HepG2 (cell line): ENCODE results near the gene NSMF. TPM values are rescaled to one million over a fixed set of nuclear protein-coding genes. Genes with fewer than 3 reads are reported as not detected.

ENCODE experiments used
- ATRX ChIP-seq: sonication (generic); formaldehyde crosslinking; IDR thresholded peaks from 2 replicates; pipeline ENCODE4 v1.4.0; 2020; ENCODE audit warnings: missing genetic modification reagents, borderline replicate concordance
- ELK4 ChIP-seq: sonication (generic); formaldehyde crosslinking; IDR thresholded peaks from 2 replicates; pipeline ENCODE4 v1.9.0; 2021; ENCODE audit warnings: missing genetic modification reagents, borderline replicate concordance
- ETV6 ChIP-seq: sonication (generic); formaldehyde crosslinking; conservative IDR thresholded peaks from 2 replicates; pipeline ENCODE4 v1.4.0; 2020; ENCODE audit warnings: missing genetic modification reagents
- MBD4 ChIP-seq: IDR thresholded peaks from 2 replicates; pipeline ENCODE4 v1.6.1; 2012; ENCODE audit warnings: low read length, inconsistent platforms, borderline replicate concordance
- MLXIP ChIP-seq: sonication (generic); formaldehyde crosslinking; IDR thresholded peaks from 2 replicates; pipeline ENCODE4 v1.9.0; 2021; ENCODE audit warnings: missing genetic modification reagents, borderline replicate concordance
- NFKBIZ ChIP-seq: IDR thresholded peaks from 2 replicates; pipeline ENCODE4 v1.6.1; 2018; ENCODE audit warnings: missing genetic modification reagents, missing compliant biosample characterization
- PAF1 ChIP-seq: IDR thresholded peaks from 2 replicates; pipeline ENCODE4 v1.6.1; 2016; ENCODE audit warnings: missing genetic modification reagents, missing compliant biosample characterization
- POLR2AphosphoS2 ChIP-seq: IDR thresholded peaks from 2 replicates; pipeline ENCODE4 v1.6.1; 2011; ENCODE audit warnings: low read depth, low read length, improper control_type of control experiment
- SRSF4 ChIP-seq: fragments of 200-400 bp; formaldehyde crosslinking; IDR thresholded peaks from one replicate; pipeline ENCODE4 v1.6.1; 2018; ENCODE audit warnings: mild to moderate bottlenecking, low read depth, low read length, moderate library complexity; ENCODE audit not compliant: poor library complexity, severe bottlenecking
- ZFP36L2 ChIP-seq: sonication (generic); formaldehyde crosslinking; IDR thresholded peaks from 2 replicates; pipeline ENCODE4 v1.4.0; 2020; ENCODE audit warnings: missing genetic modification reagents
- ZNF282 ChIP-seq: fragments of 450-650 bp; IDR thresholded peaks from 2 replicates; pipeline ENCODE4 v1.6.1; 2018; ENCODE audit not compliant: partially characterized antibody
- ZNF724P ChIP-seq: sonication (generic); formaldehyde crosslinking; IDR thresholded peaks from 2 replicates; pipeline ENCODE4 v1.8.0; 2022; ENCODE audit warnings: missing genetic modification reagents, borderline replicate concordance
- polyA plus RNA-seq, 8 experiments: library from polyadenylated mRNA; depleted of rRNA in 3 of 8; stranded (reverse) in 7 of 8; unstranded in 1 of 8; fragments of >200 nt; fragmentation: Illumina TruSeq in 4 of 8; extraction: Trizol in 4 of 8; gene quantifications; 2 replicates each; pipeline versions ENCODE4 v1.2.1 to v1.2.3, GENCODE V29; 2011 to 2016; ENCODE audit warnings: low read depth in 4 of 8, missing spikeins in 1 of 8, mixed read lengths in 1 of 8; ENCODE audit not compliant: insufficient read depth in 1 of 8
- total RNA-seq, 5 experiments: library from RNA; depleted of rRNA; stranded (reverse); fragments of >200 nt; fragmentation: Illumina TruSeq; extraction: Trizol; gene quantifications; 2 replicates each; pipeline ENCODE4 v1.2.3, GENCODE V29; 2016; ENCODE audit warnings: low read depth in 1 of 5
- TF ChIP-seq, protein P1 (sequence below), 2 experiments: IDR thresholded peaks; 2 replicates each; pipeline ENCODE4 v1.6.1; 2011 to 2012; ENCODE audit warnings: low read length in 2 of 2, borderline replicate concordance in 1 of 2, low read depth in 1 of 2, mild to moderate bottlenecking in 1 of 2, moderate library complexity in 1 of 2
- TF ChIP-seq, protein P2 (sequence below): sonication (generic); formaldehyde crosslinking; IDR thresholded peaks from 2 replicates; pipeline ENCODE4 v1.9.0; 2021; ENCODE audit warnings: missing genetic modification reagents, mild to moderate bottlenecking, borderline replicate concordance
- TF ChIP-seq, protein P3 (sequence below): IDR thresholded peaks from 2 replicates; pipeline ENCODE4 v1.6.1; 2016; ENCODE audit warnings: low read depth

NSMF gene
- total and polyA plus RNA-seq, 2 of the 13 experiments (the other 11 are each of a cell fraction or from before 2014, with no cell fraction given): 44.3 to 183 TPM

GRCh38 chr9:137422604-137423513 is 36.3 kb downstream of the NSMF start, which contains the start of the genes EXD3 and NOXA1 (continued):
- TF ChIP-seq, protein P1, sequence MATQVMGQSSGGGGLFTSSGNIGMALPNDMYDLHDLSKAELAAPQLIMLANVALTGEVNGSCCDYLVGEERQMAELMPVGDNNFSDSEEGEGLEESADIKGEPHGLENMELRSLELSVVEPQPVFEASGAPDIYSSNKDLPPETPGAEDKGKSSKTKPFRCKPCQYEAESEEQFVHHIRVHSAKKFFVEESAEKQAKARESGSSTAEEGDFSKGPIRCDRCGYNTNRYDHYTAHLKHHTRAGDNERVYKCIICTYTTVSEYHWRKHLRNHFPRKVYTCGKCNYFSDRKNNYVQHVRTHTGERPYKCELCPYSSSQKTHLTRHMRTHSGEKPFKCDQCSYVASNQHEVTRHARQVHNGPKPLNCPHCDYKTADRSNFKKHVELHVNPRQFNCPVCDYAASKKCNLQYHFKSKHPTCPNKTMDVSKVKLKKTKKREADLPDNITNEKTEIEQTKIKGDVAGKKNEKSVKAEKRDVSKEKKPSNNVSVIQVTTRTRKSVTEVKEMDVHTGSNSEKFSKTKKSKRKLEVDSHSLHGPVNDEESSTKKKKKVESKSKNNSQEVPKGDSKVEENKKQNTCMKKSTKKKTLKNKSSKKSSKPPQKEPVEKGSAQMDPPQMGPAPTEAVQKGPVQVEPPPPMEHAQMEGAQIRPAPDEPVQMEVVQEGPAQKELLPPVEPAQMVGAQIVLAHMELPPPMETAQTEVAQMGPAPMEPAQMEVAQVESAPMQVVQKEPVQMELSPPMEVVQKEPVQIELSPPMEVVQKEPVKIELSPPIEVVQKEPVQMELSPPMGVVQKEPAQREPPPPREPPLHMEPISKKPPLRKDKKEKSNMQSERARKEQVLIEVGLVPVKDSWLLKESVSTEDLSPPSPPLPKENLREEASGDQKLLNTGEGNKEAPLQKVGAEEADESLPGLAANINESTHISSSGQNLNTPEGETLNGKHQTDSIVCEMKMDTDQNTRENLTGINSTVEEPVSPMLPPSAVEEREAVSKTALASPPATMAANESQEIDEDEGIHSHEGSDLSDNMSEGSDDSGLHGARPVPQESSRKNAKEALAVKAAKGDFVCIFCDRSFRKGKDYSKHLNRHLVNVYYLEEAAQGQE (IDR thresholded peaks at IDR 0.05; ENCODE audit: borderline replicate concordance in 1 of 2, low read depth in 1 of 2, low read length in 2 of 2): peak in 1 of 2 experiments; percentile 35; a peak in 1 of 4 replicates
- TF ChIP-seq ZNF724P (CRISPR knock-in tag) (peak; percentile 54; the same call in 1 of the 2 replicates), MBD4 (no peak), ZFP36L2 (no peak), ETV6 (CRISPR knock-in tag) (no peak), ATRX (CRISPR knock-in tag) (no peak), MLXIP (no peak), PAF1 (CRISPR knock-in tag) (no peak), SRSF4 (no peak), NFKBIZ (CRISPR knock-in tag) (no peak), ZNF282 (no peak), POLR2AphosphoS2 (no peak), ELK4 (CRISPR knock-in tag) (no peak; the same call in 1 of the 2 replicates)
- TF ChIP-seq, protein P2, sequence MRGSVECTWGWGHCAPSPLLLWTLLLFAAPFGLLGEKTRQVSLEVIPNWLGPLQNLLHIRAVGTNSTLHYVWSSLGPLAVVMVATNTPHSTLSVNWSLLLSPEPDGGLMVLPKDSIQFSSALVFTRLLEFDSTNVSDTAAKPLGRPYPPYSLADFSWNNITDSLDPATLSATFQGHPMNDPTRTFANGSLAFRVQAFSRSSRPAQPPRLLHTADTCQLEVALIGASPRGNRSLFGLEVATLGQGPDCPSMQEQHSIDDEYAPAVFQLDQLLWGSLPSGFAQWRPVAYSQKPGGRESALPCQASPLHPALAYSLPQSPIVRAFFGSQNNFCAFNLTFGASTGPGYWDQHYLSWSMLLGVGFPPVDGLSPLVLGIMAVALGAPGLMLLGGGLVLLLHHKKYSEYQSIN (CRISPR knock-in tag): no peak
- TF ChIP-seq, protein P3, sequence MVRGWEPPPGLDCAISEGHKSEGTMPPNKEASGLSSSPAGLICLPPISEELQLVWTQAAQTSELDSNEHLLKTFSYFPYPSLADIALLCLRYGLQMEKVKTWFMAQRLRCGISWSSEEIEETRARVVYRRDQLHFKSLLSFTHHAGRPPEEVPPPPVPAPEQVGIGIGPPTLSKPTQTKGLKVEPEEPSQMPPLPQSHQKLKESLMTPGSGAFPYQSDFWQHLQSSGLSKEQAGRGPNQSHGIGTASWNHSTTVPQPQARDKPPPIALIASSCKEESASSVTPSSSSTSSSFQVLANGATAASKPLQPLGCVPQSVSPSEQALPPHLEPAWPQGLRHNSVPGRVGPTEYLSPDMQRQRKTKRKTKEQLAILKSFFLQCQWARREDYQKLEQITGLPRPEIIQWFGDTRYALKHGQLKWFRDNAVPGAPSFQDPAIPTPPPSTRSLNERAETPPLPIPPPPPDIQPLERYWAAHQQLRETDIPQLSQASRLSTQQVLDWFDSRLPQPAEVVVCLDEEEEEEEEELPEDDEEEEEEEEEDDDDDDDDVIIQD (CRISPR knock-in tag): no peak
